HG03457 (cell line): Measurements from ENCODE around the gene ADAMTS18.

ENCODE experiments used
- ATAC-seq: cut with Tn5 transposase; IDR thresholded peaks from one replicate; pipeline ENCODE4 v1.9.1; 2021; ENCODE audit warnings: moderate number of reproducible peaks; ENCODE audit not compliant: unreplicated experiment

ADAMTS18 gene

GRCh38 chr16:77435272-77435820 is 512 bp upstream of the ADAMTS18 start:
- ATAC-seq: no peak

- no peak for ATAC-seq
These were observed 758 bp downstream of the ADAMTS18 start for GRCh38 chr16:77434022-77434529.

- ATAC-seq: no peak
These were observed 1.7 kb downstream of the ADAMTS18 start for GRCh38 chr16:77433146-77433545.

- ATAC-seq: no peak
These were observed 2.6 kb downstream of the ADAMTS18 start for GRCh38 chr16:77432264-77432663.

- no peak for ATAC-seq
These were observed 3.8 kb downstream of the ADAMTS18 start for GRCh38 chr16:77430787-77431585.

GRCh38 chr16:77430360-77430759 is 4.5 kb downstream of the ADAMTS18 start:
- ATAC-seq: no peak

GRCh38 chr16:77424871-77425604 is 9.8 kb downstream of the ADAMTS18 start:
- ATAC-seq: no peak

- no peak for ATAC-seq
These were observed 12.5 kb downstream of the ADAMTS18 start for GRCh38 chr16:77422196-77422784.

- ATAC-seq: no peak
These were observed 17.8 kb downstream of the ADAMTS18 start for GRCh38 chr16:77416939-77417480.

GRCh38 chr16:77414752-77415231 is 20.0 kb downstream of the ADAMTS18 start:
- no peak for ATAC-seq

- no peak for ATAC-seq
These were observed 24.4 kb downstream of the ADAMTS18 start for GRCh38 chr16:77410449-77410848.

GRCh38 chr16:77409311-77409710 is 25.5 kb downstream of the ADAMTS18 start:
- no peak for ATAC-seq

- ATAC-seq: no peak
These were observed 26.2 kb downstream of the ADAMTS18 start for GRCh38 chr16:77408607-77409006.

- ATAC-seq: no peak
These were observed 28.2 kb downstream of the ADAMTS18 start for GRCh38 chr16:77406680-77407079.

GRCh38 chr16:77404775-77405174 is 30.1 kb downstream of the ADAMTS18 start:
- no peak for ATAC-seq

GRCh38 chr16:77403732-77404131 is 31.1 kb downstream of the ADAMTS18 start:
- ATAC-seq: no peak

- no peak for ATAC-seq
These were observed 32.2 kb downstream of the ADAMTS18 start for GRCh38 chr16:77402672-77403071.

GRCh38 chr16:77402118-77402517 is 32.7 kb downstream of the ADAMTS18 start:
- no peak for ATAC-seq

GRCh38 chr16:77399546-77399945 is 35.3 kb downstream of the ADAMTS18 start:
- no peak for ATAC-seq

GRCh38 chr16:77399066-77399465 is 35.8 kb downstream of the ADAMTS18 start:
- no peak for ATAC-seq

GRCh38 chr16:77398495-77398894 is 36.3 kb downstream of the ADAMTS18 start:
- ATAC-seq: no peak
